ENCODE results near the gene SHROOM4. TPM values are rescaled to one million over a fixed set of nuclear protein-coding genes. Genes with fewer than 3 reads are reported as not detected.

SHROOM4 gene
- total RNA-seq, 2 experiments from 2014 or later: not detected

GRCh38 chrX:50565718-50566117, 248.3 kb downstream of the SHROOM4 start:
- H2AFZ ChIP-seq (ENCODE audit: low read length): no peak overlapping the region
- H3K9me2 ChIP-seq (ENCODE audit: insufficient read depth, low read length): no peaks in the 10 kb centered on the region
- ChIA-PET POLR2A (no interaction called here), CTCF (ENCODE audit: unreplicated experiment) (no interaction called here)
- TF ChIP-seq EZH2phosphoT487 (IDR thresholded peaks at IDR 0.05; ENCODE audit: borderline replicate concordance, low read depth, low read length) (no peak), CTCF (conservative IDR thresholded peaks at IDR 0.05; ENCODE audit: low read length) (no peak)
- no peaks in the 10 kb centered on the region for H3K4me1 ChIP-seq (ENCODE audit: insufficient read depth, low read length, poor library complexity, severe bottlenecking)
- H3K4me3 ChIP-seq (ENCODE audit: low read depth, low read length, poor library complexity, severe bottlenecking): no peak overlapping the region
- H3K27ac ChIP-seq (ENCODE audit: low read depth, low read length, poor library complexity, severe bottlenecking): no peak overlapping the region
- H3K9me3 ChIP-seq (ENCODE audit: low read length): no peaks in the 10 kb centered on the region
- BruUV-seq (replicated peaks): no TSS peak
- H3K36me3 ChIP-seq (ENCODE audit: insufficient read depth, low read length): no peaks in the 10 kb centered on the region
- no peaks in the 10 kb centered on the region for H3K79me2 ChIP-seq (ENCODE audit: insufficient read depth, low read depth, low read length)
- no peaks in the 10 kb centered on the region for H4K20me1 ChIP-seq (ENCODE audit: insufficient read depth, low read length)
- H3K4me2 ChIP-seq (ENCODE audit: low read length): no peak overlapping the region
- intact Hi-C loops (cut with micrococcal nuclease; ENCODE audit: unreplicated experiment): no loop called here
- no peak for DNase-seq (ENCODE audit: low spot score)

Small RNAs within 50 kb of the gene (small RNA-seq; reads per million reads assigned to genes)
- not detected for gene RNU6-935P

Other genes with a start within 250 kb of the SHROOM4 start
- gene BMP15, start 96.5 kb upstream of the SHROOM4 start, total RNA-seq (2014; rRNA removed; shearing (Covaris generic)): not detected in 2 replicates
- gene BMP15, start 96.5 kb upstream of the SHROOM4 start, total RNA-seq (2022): not detected in 2 replicates